ENCODE results near the gene RELT. TPM values are rescaled to one million over a fixed set of nuclear protein-coding genes. Genes with fewer than 3 reads are reported as not detected.

RELT gene
- polyA plus RNA-seq, 1 experiment = 1.1 TPM

GRCh38 chr11:73397468-73398131 lies 21.4 kb downstream of the RELT start:
- POLR2A ChIA-PET = no interaction called here
- CTCF ChIA-PET = interaction anchor here (0.8 to 2.8 kb wide), 4 partner anchors 46 to 263 kb away, joined by 3 to 19 read pairs (median 8); no protein-coding TSS in a partner anchor
- no peak for TF ChIP-seq CTCF (IDR thresholded peaks at IDR 0.05; ENCODE audit: low read depth, low read length)

GRCh38 chr11:73398132-73398526 lies 21.9 kb downstream of the RELT start:
- no peak for DNase-seq (ENCODE audit: low read depth, low spot score)

More at GRCh38 chr11:73397468-73398131, 21.4 kb downstream of the RELT start:
- Histone ChIP-seq H3K9me3 (ENCODE audit: control insufficient read depth, insufficient read depth, low read length) (no peaks in the 10 kb centered on the region), H3K27ac (ENCODE audit: low read depth, low read length) (no peak overlapping the region), H3K4me3 (ENCODE audit: low read depth, low read length) (no peak overlapping the region), H3K27me3 (ENCODE audit: control insufficient read depth, insufficient read depth, low read length) (no peaks in the 10 kb centered on the region)
- DNase-seq (ENCODE audit: low read depth, low spot score) = no peak

GRCh38 chr11:73398721-73399120 lies 22.5 kb downstream of the RELT start:
- Histone ChIP-seq H3K27ac (ENCODE audit: low read depth, low read length) (no peak overlapping the region), H3K9me3 (ENCODE audit: control insufficient read depth, insufficient read depth, low read length) (no peaks in the 10 kb centered on the region), H3K4me3 (ENCODE audit: low read depth, low read length) (no peak overlapping the region), H3K27me3 (ENCODE audit: control insufficient read depth, insufficient read depth, low read length) (no peaks in the 10 kb centered on the region)
- no peak for DNase-seq (ENCODE audit: low read depth, low spot score)
- CTCF ChIA-PET = interaction anchor here (1.2 kb wide), 1 partner anchor 262 kb away, joined by 5 read pairs; no protein-coding TSS in a partner anchor
- POLR2A ChIA-PET = no interaction called here
- TF ChIP-seq CTCF (IDR thresholded peaks at IDR 0.05; ENCODE audit: low read depth, low read length) = no peak

More at GRCh38 chr11:73398132-73398526, 21.9 kb downstream of the RELT start:
- Histone ChIP-seq H3K9me3 (ENCODE audit: control insufficient read depth, insufficient read depth, low read length) (no peaks in the 10 kb centered on the region), H3K27me3 (ENCODE audit: control insufficient read depth, insufficient read depth, low read length) (no peaks in the 10 kb centered on the region), H3K4me3 (ENCODE audit: low read depth, low read length) (no peak overlapping the region), H3K27ac (ENCODE audit: low read depth, low read length) (no peak overlapping the region)
- ChIA-PET POLR2A (no interaction called here), CTCF (interaction anchor here (2.8 kb wide), 1 partner anchor 263 kb away, joined by 11 read pairs; no protein-coding TSS in a partner anchor)
- no peak for TF ChIP-seq CTCF (IDR thresholded peaks at IDR 0.05; ENCODE audit: low read depth, low read length)

GRCh38 chr11:73399159-73399590 lies 23.0 kb downstream of the RELT start:
- POLR2A ChIA-PET = no interaction called here
- no peak overlapping the region for H3K4me3 ChIP-seq (ENCODE audit: low read depth, low read length)
- CTCF ChIA-PET = interaction anchor here (1.2 kb wide), 1 partner anchor 262 kb away, joined by 5 read pairs; no protein-coding TSS in a partner anchor
- H3K9me3 ChIP-seq (ENCODE audit: control insufficient read depth, insufficient read depth, low read length) = no peaks in the 10 kb centered on the region
- H3K27me3 ChIP-seq (ENCODE audit: control insufficient read depth, insufficient read depth, low read length) = no peaks in the 10 kb centered on the region
- TF ChIP-seq CTCF (IDR thresholded peaks at IDR 0.05; ENCODE audit: low read depth, low read length) = no peak
- H3K27ac ChIP-seq (ENCODE audit: low read depth, low read length) = no peak overlapping the region
- no peak for DNase-seq (ENCODE audit: low read depth, low spot score)

GRCh38 chr11:73399636-73400035 lies 23.4 kb downstream of the RELT start:
- no peak for TF ChIP-seq CTCF (IDR thresholded peaks at IDR 0.05; ENCODE audit: low read depth, low read length)
- Histone ChIP-seq H3K4me3 (ENCODE audit: low read depth, low read length) (no peak overlapping the region), H3K27ac (ENCODE audit: low read depth, low read length) (no peak overlapping the region), H3K27me3 (ENCODE audit: control insufficient read depth, insufficient read depth, low read length) (no peaks in the 10 kb centered on the region), H3K9me3 (ENCODE audit: control insufficient read depth, insufficient read depth, low read length) (no peaks in the 10 kb centered on the region)
- no peak for DNase-seq (ENCODE audit: low read depth, low spot score)
- ChIA-PET CTCF (interaction anchor here (1.2 to 1.3 kb wide), 4 partner anchors 47 to 261 kb away, joined by 3 to 5 read pairs (median 4); no protein-coding TSS in a partner anchor), POLR2A (no interaction called here)
